Heart right ventricle (tissue), 16 donors: Measurements from ENCODE around the gene RAD51D. TPM values are rescaled to one million over a fixed set of nuclear protein-coding genes. Genes with fewer than 3 reads are reported as not detected.
"Not testable (repeated sequence)": the region's sequence is repeated elsewhere in the genome, so short reads cannot be mapped to it uniquely, and the experiment has no call there.

Experiments used
- ATAC-seq, 8 donors: fragments of 200-7000 bp; cut with Tn5 transposase; one replicate each; pipeline ENCODE4 v1.9.1; 2020; ENCODE audit warnings: mild to moderate bottlenecking in 8 of 8, moderate library complexity in 8 of 8, moderate number of reproducible peaks in 1 of 8
- DNase-seq, 2 donors: peaks; one replicate each; pipeline ENCODE4 v3.0.0-alpha.2; 2020
- H3K27ac ChIP-seq, 10 donors: fragments of 200-600 bp; sonication (generic) in 2 of 10; one replicate each; pipeline versions ENCODE4 v1.5.0 to v1.8.0; 2020 to 2022; ENCODE audit warnings: mild to moderate bottlenecking in 3 of 10
- H3K27me3 ChIP-seq, 7 donors: fragments of 200-600 bp; one replicate each; pipeline ENCODE4 v1.8.0; 2021 to 2022; ENCODE audit warnings: mild to moderate bottlenecking in 2 of 7
- H3K36me3 ChIP-seq, 9 donors: fragments of 200-600 bp; sonication (generic) in 1 of 9; one replicate each; pipeline versions ENCODE4 v1.5.0 to v1.8.0; 2020 to 2022; ENCODE audit warnings: mild to moderate bottlenecking in 2 of 9
- H3K4me1 ChIP-seq, 9 donors: fragments of 200-600 bp; sonication (generic) in 1 of 9; one replicate each; pipeline versions ENCODE4 v1.5.0 to v1.8.0; 2020 to 2022; ENCODE audit warnings: mild to moderate bottlenecking in 4 of 9
- H3K4me3 ChIP-seq, 10 donors: fragments of 200-600 bp; sonication (generic) in 2 of 10; one replicate each; pipeline versions ENCODE4 v1.5.0 to v1.8.0; 2020 to 2022; ENCODE audit warnings: mild to moderate bottlenecking in 7 of 10, moderate library complexity in 2 of 10
- H3K9me3 ChIP-seq, 11 donors: fragments of 200-600 bp in 10 of 11; sonication (generic) in 2 of 11; one replicate each; pipeline versions ENCODE4 v1.5.0 to v1.8.0; 2013 to 2022; ENCODE audit warnings: mild to moderate bottlenecking in 2 of 11, control low read depth in 1 of 11, moderate library complexity in 1 of 11
- CTCF ChIP-seq, 9 donors: fragments of 200-600 bp; sonication (generic) in 2 of 9; IDR thresholded peaks; one replicate each; pipeline versions ENCODE4 v1.5.0 to v1.8.0; 2021 to 2022; ENCODE audit warnings: antibody characterized with exemption in 9 of 9, mild to moderate bottlenecking in 5 of 9, moderate library complexity in 1 of 9
- WGBS, 2 donors: extraction: QIAGEN DNeasy Blood & Tissue Kit; methylation state at CpG; one replicate each; pipeline ENCODE4 v1.1.7; 2013; ENCODE audit warnings: inconsistent platforms in 1 of 2; 5-methylcytosine and 5-hydroxymethylcytosine counted together
- intact Hi-C, 10 donors: fragments of 100-400 bp; cut with DNase I; formaldehyde crosslinking; loops; one replicate each; pipeline versions ENCODE4 v1.11.1 to v1.14.2; 2022
- polyA plus RNA-seq, 2 donors: library from polyadenylated mRNA; stranded (reverse); fragments of 200-250 nt; gene quantifications; one replicate each; pipeline ENCODE4 v1.2.3, GENCODE V29; 2013
- total RNA-seq, 10 donors: library from RNA; stranded (reverse); fragmentation: NEBNext Ultra II Directional in 3 of 10; extraction: Animal tissue kit (Norgen Biotek cat#: 25700) in 3 of 10; gene quantifications; one replicate each; pipeline versions ENCODE4 v1.2.1 to v1.2.4, GENCODE V29; 2021 to 2023
- donor health status: Arrhythmogenic right ventricular cardiomyopathy.
- donor health status: ischemic (EF 13 %, LVEDD 7.1; RV severe dilation, severe dysfunction).
- donor health status: healthy with polysubstance abuse.
- donor health status: DM: no; HTN: yes; CAD: no.
- donor health status: DM: no; HTN: no; CAD: no.
- donor health status: ischemic (EF 25% LVEDD 6.9; RV normal size, moderate dysfunction).
- donor health status: ischemic (EF 25% LVEDD 5.7; RV mildly dilated, moderate dysfunction).
- donor health status: healthy.
- donor health status: DM: yes; HTN: yes; CAD: no.
- donor health status: Ischemic cardiomyopathy.
- donor health status: ischemic (EF 35%, LVEDD 5.7; RV mildly dilated, moderate dysfunction).
- donor health status: nonischemic (EF 11% LVEDD 7.7; RV severe dilation, severe dysfunction).
- donor health status: DM: yes; HTN: yes; CAD: no.
- donor health status: PGD.
- donor health status: ischemic (EF 29% LVEDD 5.4; RV normal size, mild dysfunction).
- donor health status: nonischemic (EF 23%, LVEDD 6.1; RV moderate dilation, normal function).

The RAD51D gene
- total and polyA plus RNA-seq, 12 donors: 3.0 to 9.6 (median 5.3) TPM

- ATAC-seq: no peak
- 71% methylated on average over 5 of the region's 5 CpGs for WGBS, 2 donors
- no peaks in the 10 kb centered on the region for H3K27me3 ChIP-seq
- peaks cover 0 to 50% (median 16%) of the 10 kb centered on the region in 9 donors for H3K4me1 ChIP-seq
- H3K36me3 ChIP-seq: no peaks in the 10 kb centered on the region
- intact Hi-C loops: no loop called here
- H3K9me3 ChIP-seq: no peaks in the 10 kb centered on the region
- DNase-seq: no peak
- H3K27ac ChIP-seq: peak overlapping the region in 1 of 10 donors; percentile 59
- peak overlapping the region in 1 of 10 donors; percentile 8 for H3K4me3 ChIP-seq
- TF ChIP-seq CTCF (IDR thresholded peaks at IDR 0.05): no peak
Measured at GRCh38 chr17:35046740-35047283, 72.8 kb downstream of the RAD51D start.

- intact Hi-C loops: no loop called here
Measured at GRCh38 chr17:35046245-35046644, 73.4 kb downstream of the RAD51D start.

GRCh38 chr17:35045458-35045979, 74.1 kb downstream of the RAD51D start:
- ATAC-seq, H3K4me3 ChIP-seq, DNase-seq, H3K36me3 ChIP-seq, intact Hi-C loops, H3K27me3 ChIP-seq, H3K9me3 ChIP-seq: not testable (repeated sequence)
- H3K4me1 ChIP-seq: peaks cover 0 to 37% (median 3%) of the 10 kb centered on the region in 9 donors
- 95 to 97% methylated on average over 13 of the region's 13 CpGs for WGBS, 2 donors
- peak overlapping the region in 1 of 10 donors; percentile 22 for H3K27ac ChIP-seq

More at GRCh38 chr17:35046245-35046644, 73.4 kb downstream of the RAD51D start:
- Histone ChIP-seq H3K4me3 (peak overlapping the region in 1 of 10 donors; percentile 8), H3K27ac (peak overlapping the region in 1 of 10 donors; percentile 59), H3K36me3 (no peaks in the 10 kb centered on the region), H3K27me3 (no peaks in the 10 kb centered on the region), H3K9me3 (no peaks in the 10 kb centered on the region), H3K4me1 (peaks cover 0 to 44% (median 11%) of the 10 kb centered on the region in 9 donors)
- DNase-seq (no peak), ATAC-seq (no peak)
- WGBS, 2 donors: 83 to 85% methylated on average over 4 of the region's 4 CpGs
- no peak for TF ChIP-seq CTCF (IDR thresholded peaks at IDR 0.05)

- ATAC-seq: no peak
- no peaks in the 10 kb centered on the region for H3K36me3 ChIP-seq
Measured at GRCh38 chr17:35044181-35044580, 75.5 kb downstream of the RAD51D start.

More at GRCh38 chr17:35044181-35044580, 75.5 kb downstream of the RAD51D start:
- DNase-seq: no peak
- Histone ChIP-seq H3K4me3 (no peak overlapping the region), H3K27ac (no peak overlapping the region), H3K27me3 (no peaks in the 10 kb centered on the region), H3K4me1 (peaks cover 0 to 27% (median 0%) of the 10 kb centered on the region in 9 donors), H3K9me3 (no peaks in the 10 kb centered on the region)
- WGBS, 2 donors: 95 to 98% methylated on average over 8 of the region's 8 CpGs
- intact Hi-C loops: no loop called here
- TF ChIP-seq CTCF (IDR thresholded peaks at IDR 0.05): no peak

Other genes starting within 250 kb of the RAD51D start
- gene CCT6B, start 158.4 kb downstream of the RAD51D start, total RNA-seq: 1 to 10 TPM; 1.4 to 2.8 (median 1.9) TPM
- gene CCT6B, start 158.4 kb downstream of the RAD51D start, polyA plus RNA-seq: 1 to 10 TPM in 1 of 2 donors, under 1 TPM in 1; 0.67 to 1.4 TPM
- 10 to 100 TPM in 3 of 10 donors, 1 to 10 TPM in 7; 8.1 to 11.2 (median 9.0) TPM for gene ZNF830, start 158.3 kb downstream of the RAD51D start, total RNA-seq
- 1 to 10 TPM; 6.3 to 6.9 TPM for gene ZNF830, start 158.3 kb downstream of the RAD51D start, polyA plus RNA-seq
- 10 to 100 TPM; 16.8 to 27.7 (median 20.7) TPM for gene LIG3, start 139.3 kb downstream of the RAD51D start, total RNA-seq
- gene LIG3, start 139.3 kb downstream of the RAD51D start, polyA plus RNA-seq: 1 to 10 TPM; 5.2 to 9.4 TPM
- gene RFFL, start 56.2 kb downstream of the RAD51D start, total RNA-seq: 10 to 100 TPM in 9 of 10 donors, 1 to 10 TPM in 1; 9.2 to 19.3 (median 13.9) TPM
- 1 to 10 TPM; 2.3 to 4.6 TPM for gene RFFL, start 56.2 kb downstream of the RAD51D start, polyA plus RNA-seq
- gene FNDC8, start 1.8 kb upstream of the RAD51D start, total RNA-seq: not detected
- not detected for gene FNDC8, start 1.8 kb upstream of the RAD51D start, polyA plus RNA-seq
- gene NLE1, start 22.4 kb upstream of the RAD51D start, total RNA-seq: 1 to 10 TPM; 2.7 to 5.1 (median 4.2) TPM
- 1 to 10 TPM; 1.8 to 7.5 TPM for gene NLE1, start 22.4 kb upstream of the RAD51D start, polyA plus RNA-seq
- gene UNC45B, start 28.0 kb upstream of the RAD51D start, total RNA-seq: 100 to 1,000 TPM; 174 to 303 (median 251) TPM
- gene UNC45B, start 28.0 kb upstream of the RAD51D start, polyA plus RNA-seq: 10 to 100 TPM; 27.8 to 35.0 TPM
- not detected for gene SLC35G3, start 74.5 kb upstream of the RAD51D start, total RNA-seq
- not detected for gene SLC35G3, start 74.5 kb upstream of the RAD51D start, polyA plus RNA-seq
- gene SLFN5, start 123.2 kb upstream of the RAD51D start, total RNA-seq: 10 to 100 TPM; 11.0 to 29.8 (median 15.9) TPM
- gene SLFN5, start 123.2 kb upstream of the RAD51D start, polyA plus RNA-seq: 1 to 10 TPM; 2.5 to 5.4 TPM